Keratinocyte (primary cell): Measurements from ENCODE around the gene FYB1. TPM values are rescaled to one million over a fixed set of nuclear protein-coding genes. Genes with fewer than 3 reads are reported as not detected.

Experiments used
- DNase-seq: peaks from one replicate; pipeline ENCODE4 v3.0.0-alpha.2; 2011; ENCODE audit warnings: low read depth, missing footprints, low spot score
- FAIRE-seq: peaks from 2 replicates; lab custom pipeline; 2011; peaks lifted over from hg19 to GRCh38; lab: Jason Lieb, UNC
- H2AFZ ChIP-seq: 2 replicates; pipeline ENCODE4 v1.6.0; 2012; ENCODE audit warnings: low read length, control low read depth, inconsistent platforms; ENCODE audit not compliant: control insufficient read depth
- H3K27ac ChIP-seq: 2 replicates; pipeline ENCODE4 v1.5.1; 2011; ENCODE audit warnings: low read length; ENCODE audit not compliant: control insufficient read depth, insufficient read depth
- H3K27me3 ChIP-seq: 3 replicates; pipeline ENCODE4 v1.6.0; 2011; ENCODE audit warnings: low read length; ENCODE audit not compliant: control insufficient read depth, insufficient read depth; ENCODE audit errors: extremely low read depth
- H3K36me3 ChIP-seq, 2 experiments: 2 replicates in 1 of 2; 3 replicates in 1 of 2; pipeline ENCODE4 v1.5.1; 2011; ENCODE audit warnings: low read length in 2 of 2, mild to moderate bottlenecking in 1 of 2; ENCODE audit not compliant: control insufficient read depth in 2 of 2, insufficient read depth in 2 of 2; ENCODE audit errors: extremely low read depth in 1 of 2
- H3K4me1 ChIP-seq: 3 replicates; pipeline ENCODE4 v1.5.1; 2011; ENCODE audit warnings: low read length; ENCODE audit not compliant: control insufficient read depth, insufficient read depth; ENCODE audit errors: extremely low read depth
- H3K4me2 ChIP-seq: 3 replicates; pipeline ENCODE4 v1.6.0; 2011; ENCODE audit warnings: low read depth, low read length; ENCODE audit not compliant: control insufficient read depth, insufficient read depth; ENCODE audit errors: extremely low read depth
- H3K4me3 ChIP-seq, 3 experiments: fragments of 200-600 bp in 1 of 3; sonication (generic) in 1 of 3; 2 replicates in 2 of 3; 3 replicates in 1 of 3; pipeline ENCODE4 v1.5.1; 2011 to 2016; ENCODE audit warnings: low read length in 3 of 3, mild to moderate bottlenecking in 3 of 3, control low read depth in 2 of 3, inconsistent platforms in 1 of 3, low read depth in 1 of 3, mixed read lengths in 1 of 3, mixed run types in 1 of 3, moderate library complexity in 1 of 3; ENCODE audit not compliant: control insufficient read depth in 2 of 3, insufficient read depth in 2 of 3; ENCODE audit errors: extremely low read depth in 1 of 3
- H3K79me2 ChIP-seq: 2 replicates; pipeline ENCODE4 v1.6.0; 2012; ENCODE audit warnings: low read length; ENCODE audit not compliant: control insufficient read depth, insufficient read depth
- H3K9ac ChIP-seq: 3 replicates; pipeline ENCODE4 v1.6.0; 2011; ENCODE audit warnings: low read length; ENCODE audit not compliant: control insufficient read depth, insufficient read depth; ENCODE audit errors: extremely low read depth
- H3K9me1 ChIP-seq: 3 replicates; pipeline ENCODE4 v1.6.0; 2011; ENCODE audit warnings: low read length; ENCODE audit not compliant: control insufficient read depth, insufficient read depth; ENCODE audit errors: extremely low read depth
- H3K9me3 ChIP-seq: 2 replicates; pipeline ENCODE4 v1.5.1; 2012; ENCODE audit warnings: low read depth, low read length; ENCODE audit not compliant: control insufficient read depth
- H4K20me1 ChIP-seq: 3 replicates; pipeline ENCODE4 v1.6.0; 2011; ENCODE audit warnings: low read length; ENCODE audit not compliant: control insufficient read depth, insufficient read depth; ENCODE audit errors: extremely low read depth
- CTCF ChIP-seq, 3 experiments: IDR thresholded peaks in 1 of 3; conservative IDR thresholded peaks in 1 of 3; optimal IDR thresholded peaks in 1 of 3; 2 replicates in 2 of 3; 3 replicates in 1 of 3; pipeline versions ENCODE3 to v1.5.1; 2011; ENCODE audit warnings: low read length in 3 of 3, mild to moderate bottlenecking in 3 of 3, moderate library complexity in 2 of 3, control low read depth in 1 of 3, inconsistent platforms in 1 of 3; ENCODE audit not compliant: insufficient read depth in 2 of 3; ENCODE audit errors: extremely low read depth in 1 of 3
- EZH2 ChIP-seq: IDR thresholded peaks from one replicate; pipeline ENCODE4 v1.6.1; 2012; ENCODE audit warnings: inconsistent platforms, mild to moderate bottlenecking, low read length, moderate library complexity
- dilution Hi-C: fragments of 300-500 bp; cut with MboI; formaldehyde crosslinking; loops from one replicate; pipeline ENCODE4 v1.7.0; 2020; ENCODE audit warnings: low sequenced_read_pairs; ENCODE audit not compliant: extremely low pct_ligation_motif_present
- polyA plus RNA-seq, 5 experiments: library from polyadenylated mRNA; depleted of rRNA in 3 of 5; stranded (reverse) in 3 of 5; stranded (forward) in 1 of 5; unstranded in 1 of 5; fragments of >200 nt; gene quantifications; 1 replicate in 1 of 5; 2 replicates in 3 of 5; 3 replicates in 1 of 5; pipeline versions ENCODE4 v1.2.1 to v1.2.3, GENCODE V29; 2011 to 2012; ENCODE audit warnings: missing spikeins in 2 of 5, low read depth in 1 of 5, low replicate concordance in 1 of 5

The FYB1 gene
- polyA plus RNA-seq, 1 donor (not counting 4 experiments of a cell fraction or from before 2014, with no cell fraction given): 0.29 TPM

- H3K36me3 ChIP-seq: no peaks in the 10 kb centered on the region
- H3K9me1 ChIP-seq: no peaks in the 10 kb centered on the region
- H3K27me3 ChIP-seq: no peaks in the 10 kb centered on the region
- H3K9ac ChIP-seq: no peak overlapping the region
- dilution Hi-C loops: no loop called here
- TF ChIP-seq CTCF (optimal IDR thresholded peaks at IDR 0.05 in 1 of 3, IDR thresholded peaks at IDR 0.05 in 1 of 3, conservative IDR thresholded peaks at IDR 0.05 in 1 of 3; ENCODE audit: extremely low read depth in 1 of 3, insufficient read depth in 2 of 3, low read length in 3 of 3) (no peak), EZH2 (no peak)
- H2AFZ ChIP-seq: no peak overlapping the region
- no peak overlapping the region for H3K27ac ChIP-seq
- no peaks in the 10 kb centered on the region for H3K9me3 ChIP-seq
- H3K4me3 ChIP-seq: no peak overlapping the region
- FAIRE-seq (no peak), DNase-seq (no peak)
- no peaks in the 10 kb centered on the region for H3K79me2 ChIP-seq
- H4K20me1 ChIP-seq: no peaks in the 10 kb centered on the region
- no peak overlapping the region for H3K4me2 ChIP-seq
- peaks cover 6% of the 10 kb centered on the region for H3K4me1 ChIP-seq
These were observed 46.3 kb downstream of the FYB1 start for GRCh38 chr5:39173069-39173468.

- no peak overlapping the region for H3K4me3 ChIP-seq
- TF ChIP-seq EZH2: no peak
- TF ChIP-seq CTCF (optimal IDR thresholded peaks at IDR 0.05 in 1 of 3, IDR thresholded peaks at IDR 0.05 in 1 of 3, conservative IDR thresholded peaks at IDR 0.05 in 1 of 3; ENCODE audit: extremely low read depth in 1 of 3, insufficient read depth in 2 of 3, low read length in 3 of 3): no peak
- peaks cover 6% of the 10 kb centered on the region for H3K4me1 ChIP-seq
- H2AFZ ChIP-seq: no peak overlapping the region
- dilution Hi-C loops: no loop called here
- no peak overlapping the region for H3K27ac ChIP-seq
- no peaks in the 10 kb centered on the region for H3K9me1 ChIP-seq
- H4K20me1 ChIP-seq: no peaks in the 10 kb centered on the region
- no peak overlapping the region for H3K4me2 ChIP-seq
- H3K27me3 ChIP-seq: no peaks in the 10 kb centered on the region
- no peaks in the 10 kb centered on the region for H3K9me3 ChIP-seq
- DNase-seq (no peak), FAIRE-seq (no peak)
- H3K79me2 ChIP-seq: no peaks in the 10 kb centered on the region
- no peaks in the 10 kb centered on the region for H3K36me3 ChIP-seq
- H3K9ac ChIP-seq: no peak overlapping the region
These were observed 46.8 kb downstream of the FYB1 start for GRCh38 chr5:39172593-39172992.
